Activated naive CD4-positive, alpha-beta T cell treated with anti-CD3 and anti-CD28 coated beads for 36 hours (primary cell): ENCODE data around the gene MYO19. TPM values are rescaled to one million over a fixed set of nuclear protein-coding genes. Genes with fewer than 3 reads are reported as not detected.
A peak's percentile ranks its signal among the peaks of the same experiment; 100 is the strongest.

ENCODE experiments used
- CTCF ChIA-PET: fragments of 350-600 bp; sonication (Branson Sonifier 250); formaldehyde crosslinking; loops from one replicate; lab custom pipeline; 2021; ENCODE audit warnings: antibody characterized with exemption; lab: Charles Lee
- DNase-seq: peaks from one replicate; pipeline ENCODE4 v3.0.0-alpha.2; 2020
- H3K27ac Mint-ChIP-seq: one replicate; pipeline ENCODE4 v1.8.0; 2021; ENCODE audit warnings: mild to moderate bottlenecking, mixed read lengths
- H3K27me3 Mint-ChIP-seq: one replicate; pipeline ENCODE4 v1.8.0; 2021; ENCODE audit warnings: low read depth, mixed read lengths
- H3K36me3 Mint-ChIP-seq: one replicate; pipeline ENCODE4 v1.8.0; 2021; ENCODE audit warnings: low read depth, mixed read lengths
- H3K4me1 Mint-ChIP-seq: one replicate; pipeline ENCODE4 v1.8.0; 2021; ENCODE audit warnings: low read depth, mixed read lengths
- H3K4me3 Mint-ChIP-seq: one replicate; pipeline ENCODE4 v1.8.0; 2021; ENCODE audit warnings: mild to moderate bottlenecking, moderate library complexity, mixed read lengths
- H3K9me3 Mint-ChIP-seq: one replicate; pipeline ENCODE4 v1.8.0; 2021; ENCODE audit warnings: mixed read lengths
- intact Hi-C: fragments of 100-400 bp; cut with micrococcal nuclease; formaldehyde crosslinking; loops from one replicate; pipeline ENCODE4 v1.15.1; 2023
- total RNA-seq, 2 experiments: library from RNA; stranded (reverse); gene quantifications; one replicate each; pipeline ENCODE4 v1.2.3, GENCODE V29; 2021

Gene MYO19, protein sequence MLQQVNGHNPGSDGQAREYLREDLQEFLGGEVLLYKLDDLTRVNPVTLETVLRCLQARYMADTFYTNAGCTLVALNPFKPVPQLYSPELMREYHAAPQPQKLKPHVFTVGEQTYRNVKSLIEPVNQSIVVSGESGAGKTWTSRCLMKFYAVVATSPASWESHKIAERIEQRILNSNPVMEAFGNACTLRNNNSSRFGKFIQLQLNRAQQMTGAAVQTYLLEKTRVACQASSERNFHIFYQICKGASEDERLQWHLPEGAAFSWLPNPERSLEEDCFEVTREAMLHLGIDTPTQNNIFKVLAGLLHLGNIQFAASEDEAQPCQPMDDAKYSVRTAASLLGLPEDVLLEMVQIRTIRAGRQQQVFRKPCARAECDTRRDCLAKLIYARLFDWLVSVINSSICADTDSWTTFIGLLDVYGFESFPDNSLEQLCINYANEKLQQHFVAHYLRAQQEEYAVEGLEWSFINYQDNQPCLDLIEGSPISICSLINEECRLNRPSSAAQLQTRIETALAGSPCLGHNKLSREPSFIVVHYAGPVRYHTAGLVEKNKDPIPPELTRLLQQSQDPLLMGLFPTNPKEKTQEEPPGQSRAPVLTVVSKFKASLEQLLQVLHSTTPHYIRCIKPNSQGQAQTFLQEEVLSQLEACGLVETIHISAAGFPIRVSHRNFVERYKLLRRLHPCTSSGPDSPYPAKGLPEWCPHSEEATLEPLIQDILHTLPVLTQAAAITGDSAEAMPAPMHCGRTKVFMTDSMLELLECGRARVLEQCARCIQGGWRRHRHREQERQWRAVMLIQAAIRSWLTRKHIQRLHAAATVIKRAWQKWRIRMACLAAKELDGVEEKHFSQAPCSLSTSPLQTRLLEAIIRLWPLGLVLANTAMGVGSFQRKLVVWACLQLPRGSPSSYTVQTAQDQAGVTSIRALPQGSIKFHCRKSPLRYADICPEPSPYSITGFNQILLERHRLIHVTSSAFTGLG
- total RNA-seq: 100 to 1,000 TPM in 1 of 2 experiments, 10 to 100 TPM in 1; 99.6 to 107 TPM

DNA sequence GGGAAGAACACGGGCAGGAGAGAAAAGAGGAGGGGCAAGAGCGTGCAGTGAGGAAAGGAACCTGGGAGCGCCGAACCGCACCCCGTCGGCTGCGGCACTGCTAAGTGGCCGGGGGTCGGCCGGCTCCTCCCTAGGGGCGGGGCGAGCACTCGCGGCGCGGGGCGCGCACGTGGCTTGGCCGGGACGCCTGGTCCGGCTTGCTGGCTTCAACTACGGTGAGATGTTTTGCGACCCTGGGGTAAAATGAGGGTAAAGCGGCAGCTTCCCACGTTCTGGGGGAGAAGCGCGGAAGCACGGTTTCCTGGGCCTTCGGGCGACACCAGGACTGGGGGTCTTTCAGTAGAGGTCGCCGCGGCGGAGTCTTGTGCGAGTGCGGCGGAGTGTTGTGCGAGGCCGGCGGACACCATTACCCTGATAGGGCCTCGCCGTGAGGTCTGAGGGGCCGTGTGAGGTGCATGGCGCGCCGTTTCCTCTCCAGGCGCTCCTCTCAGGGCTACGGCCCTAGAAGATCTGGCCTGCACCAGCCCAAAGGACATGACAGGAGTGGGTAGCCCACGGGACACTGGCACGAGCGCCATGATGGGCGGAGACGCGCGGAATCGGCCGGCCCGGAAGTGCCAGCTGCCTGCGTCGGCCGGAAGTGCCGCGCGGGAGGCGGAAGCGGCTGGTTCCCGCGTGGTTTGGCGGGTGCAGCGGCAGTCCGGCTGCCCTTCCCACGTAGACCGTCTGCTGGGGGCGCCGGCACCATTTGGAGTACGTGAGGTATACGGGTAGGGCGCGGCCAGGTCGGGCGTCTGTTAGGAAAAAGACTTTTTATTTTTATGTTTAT, at the start of gene MYO19, which contains the start of gene PIGW:
Gene MYO19 (minus strand): TSS at position 29 of the 829 bp plus-strand sequence. CDS start 2,330 bp downstream, outside the sequence.
Gene PIGW (plus strand): TSS at position 148 of the 829 bp plus-strand sequence. CDS start 2,115 bp downstream, outside the sequence.
- intact Hi-C loops: loop anchor here (1.0 to 2.0 kb wide), 5 partner anchors 9 to 67 kb away; partner anchors contain the start of genes DHRS11, GGNBP2 and ZNHIT3
- CTCF ChIA-PET: interaction anchor here (1.0 to 3.1 kb wide), 5 partner anchors 9 to 50 kb away, joined by 3 to 13 read pairs (median 4); no protein-coding TSS in a partner anchor
- Mint-ChIP-seq H3K4me1 (peaks cover 48% of the 10 kb centered on the region), H3K27ac (peak within 1 kb of the TSS; percentile 96), H3K9me3 (no peaks in the 10 kb centered on the region), H3K36me3 (peaks cover 37% of the 10 kb centered on the region), H3K27me3 (no peaks in the 10 kb centered on the region), H3K4me3 (peak within 1 kb of the TSS; percentile 98)
- peak; percentile 86 for DNase-seq

DNA sequence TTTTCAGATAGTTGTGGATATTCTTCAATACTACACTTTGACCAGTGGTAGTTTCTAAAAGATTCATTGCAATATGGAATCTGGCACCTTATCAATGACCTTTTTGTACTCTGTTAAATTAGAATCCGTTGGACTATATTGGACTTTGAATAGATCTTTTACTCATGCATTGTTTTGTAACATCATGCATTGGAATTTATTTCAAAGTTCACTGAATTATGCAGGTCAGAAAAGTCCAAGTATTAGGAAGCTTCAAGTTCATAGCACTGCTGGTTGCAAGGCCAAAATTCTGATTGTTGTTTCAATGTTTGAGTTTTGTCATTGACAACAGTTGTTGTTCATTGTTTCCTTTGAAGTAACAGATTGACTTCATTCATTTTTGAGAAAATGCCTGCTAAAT, 49.1 kb upstream of the MYO19 start:
- CTCF ChIA-PET: interaction anchor here (1.2 kb wide), 1 partner anchor 10 kb away, joined by 4 read pairs; no protein-coding TSS in a partner anchor
- H3K36me3 Mint-ChIP-seq: peaks cover 30% of the 10 kb centered on the region
- no peaks in the 10 kb centered on the region for H3K9me3 Mint-ChIP-seq

DNA sequence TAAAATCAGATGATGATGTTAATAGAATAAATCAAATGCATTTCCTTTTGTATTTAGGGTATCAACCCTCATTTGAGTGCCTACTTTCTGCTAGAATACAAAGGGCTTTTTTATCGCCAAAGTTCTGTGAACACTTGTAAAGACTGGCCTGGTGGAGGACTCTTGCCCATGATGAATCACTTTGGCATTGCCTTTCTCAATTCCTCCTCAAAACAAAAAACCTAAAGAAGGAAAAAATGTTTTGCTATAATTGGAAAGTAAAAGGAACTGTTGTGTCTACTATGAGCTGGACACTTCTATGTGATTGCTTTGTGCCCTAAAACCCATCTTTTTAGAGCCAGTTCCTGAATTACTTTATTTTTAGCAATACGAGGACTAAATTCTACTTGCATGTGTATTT, 44.0 kb upstream of the MYO19 start:
- no peaks in the 10 kb centered on the region for H3K9me3 Mint-ChIP-seq
- CTCF ChIA-PET: no interaction called here
- H3K27me3 Mint-ChIP-seq: no peaks in the 10 kb centered on the region
- H3K4me3 Mint-ChIP-seq: no peak overlapping the region
- peaks cover 5% of the 10 kb centered on the region for H3K4me1 Mint-ChIP-seq
- DNase-seq: no peak
- H3K27ac Mint-ChIP-seq: no peak overlapping the region
- intact Hi-C loops: no loop called here
- H3K36me3 Mint-ChIP-seq: peaks cover 27% of the 10 kb centered on the region

More for the DNA sequence above, 49.1 kb upstream of the MYO19 start:
- Mint-ChIP-seq H3K27ac (no peak overlapping the region), H3K4me1 (no peaks in the 10 kb centered on the region), H3K27me3 (no peaks in the 10 kb centered on the region), H3K4me3 (no peak overlapping the region)
- no peak for DNase-seq
- intact Hi-C loops: no loop called here

DNA sequence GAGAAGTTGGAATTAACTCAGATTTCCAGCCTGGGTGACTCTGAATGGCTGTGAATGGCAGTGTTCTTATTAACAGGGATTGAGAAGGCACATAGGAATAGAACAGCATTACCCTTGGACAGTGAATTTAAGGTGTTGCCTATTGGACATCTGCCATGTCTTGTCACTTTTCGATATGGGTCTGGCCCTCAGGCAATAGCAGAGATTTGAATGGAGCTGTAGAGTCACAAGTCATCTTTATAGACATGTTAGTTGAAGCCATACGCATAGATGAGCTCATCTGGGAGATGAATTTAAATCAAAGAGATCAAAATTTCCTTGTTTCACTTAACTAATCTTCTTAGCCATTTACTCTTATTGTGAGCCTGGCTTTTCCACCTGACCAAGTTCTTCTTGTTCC, 42.1 kb upstream of the MYO19 start:
- CTCF ChIA-PET: interaction anchor here (1.0 kb wide), 2 partner anchors 13 to 19 kb away, joined by 3 read pairs; no protein-coding TSS in a partner anchor
- H3K9me3 Mint-ChIP-seq: no peaks in the 10 kb centered on the region
- H3K27me3 Mint-ChIP-seq: no peaks in the 10 kb centered on the region
- intact Hi-C loops: no loop called here
- H3K4me1 Mint-ChIP-seq: peaks cover 11% of the 10 kb centered on the region
- peaks cover 30% of the 10 kb centered on the region for H3K36me3 Mint-ChIP-seq
- H3K4me3 Mint-ChIP-seq: no peak overlapping the region
- H3K27ac Mint-ChIP-seq: no peak overlapping the region
- DNase-seq: no peak

DNA sequence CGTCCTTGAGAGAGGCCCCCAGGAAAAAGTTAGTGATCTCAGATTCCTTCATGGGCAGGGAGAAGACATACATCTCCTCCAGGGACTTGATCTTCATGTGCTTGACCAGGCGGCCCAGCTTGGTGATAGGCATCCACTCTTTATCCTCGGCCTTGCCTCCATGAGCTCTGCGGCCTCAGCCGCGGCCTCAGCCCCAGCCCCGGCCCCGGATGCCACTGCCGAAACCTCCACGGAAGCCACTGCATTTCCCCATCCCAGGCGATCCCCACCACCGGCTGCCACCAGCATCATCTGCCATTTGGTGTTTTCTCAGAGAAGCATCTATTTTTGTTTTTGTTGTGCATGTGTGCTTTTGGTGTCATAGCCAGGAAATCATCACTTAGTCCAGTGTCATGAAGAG, 40.4 kb upstream of the MYO19 start:
- no peak overlapping the region for H3K4me3 Mint-ChIP-seq
- H3K27me3 Mint-ChIP-seq: no peaks in the 10 kb centered on the region
- H3K27ac Mint-ChIP-seq: no peak overlapping the region
- H3K9me3 Mint-ChIP-seq: no peaks in the 10 kb centered on the region
- peaks cover 25% of the 10 kb centered on the region for H3K36me3 Mint-ChIP-seq
- CTCF ChIA-PET: no interaction called here
- intact Hi-C loops: no loop called here
- H3K4me1 Mint-ChIP-seq: peaks cover 11% of the 10 kb centered on the region
- DNase-seq: no peak

DNA sequence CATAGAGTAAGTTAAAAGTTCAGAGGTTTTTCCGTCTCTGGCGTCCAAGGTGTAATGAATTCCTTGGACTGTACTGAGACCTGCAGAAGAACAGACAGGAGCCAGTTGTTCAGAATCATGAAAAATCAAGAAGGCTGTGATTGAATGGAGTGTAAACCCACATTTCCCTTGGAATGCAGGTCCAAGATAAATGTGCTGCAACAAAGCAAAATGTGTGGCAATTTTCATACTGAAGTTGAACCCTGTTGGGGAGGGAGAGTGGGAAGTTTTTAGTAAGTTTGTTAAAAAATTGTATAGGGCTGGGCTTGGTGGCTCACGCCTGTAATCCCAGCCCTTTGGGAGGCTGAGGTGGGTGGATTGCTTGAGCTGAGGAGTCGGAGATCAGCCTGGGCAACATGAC, 31.4 kb upstream of the MYO19 start:
- CTCF ChIA-PET: interaction anchor here (0.6 kb wide), 2 partner anchors 30 to 873 kb away, joined by 3 read pairs; no protein-coding TSS in a partner anchor
- Mint-ChIP-seq H3K27ac (no peak overlapping the region), H3K9me3 (no peaks in the 10 kb centered on the region), H3K4me3 (no peak overlapping the region), H3K36me3 (peaks cover 37% of the 10 kb centered on the region), H3K27me3 (no peaks in the 10 kb centered on the region), H3K4me1 (peaks cover 25% of the 10 kb centered on the region)
- intact Hi-C loops: no loop called here
- DNase-seq: no peak

DNA sequence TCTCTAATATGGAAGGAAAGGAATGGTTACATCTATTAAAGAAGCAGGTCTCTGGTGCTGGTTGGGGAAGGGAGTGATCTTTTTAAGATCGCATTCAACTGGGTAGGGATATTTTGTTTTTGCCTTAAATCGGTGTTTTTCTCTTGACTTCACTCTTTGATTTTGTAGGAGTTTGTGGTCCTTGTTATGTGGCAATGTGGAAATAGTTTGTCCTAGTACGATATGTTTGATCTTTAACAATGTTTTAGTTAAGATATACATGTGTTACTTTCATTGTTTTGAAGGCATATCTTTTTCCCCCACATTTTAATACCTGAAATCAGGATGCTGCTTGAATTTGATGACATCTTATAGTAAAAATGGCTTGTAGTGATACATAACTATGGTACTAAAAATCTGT, 18.8 kb upstream of the MYO19 start:
- Mint-ChIP-seq H3K27me3 (no peaks in the 10 kb centered on the region), H3K27ac (peak overlapping the region; percentile 48), H3K36me3 (peaks cover 35% of the 10 kb centered on the region), H3K9me3 (no peaks in the 10 kb centered on the region), H3K4me1 (peaks cover 55% of the 10 kb centered on the region), H3K4me3 (peak overlapping the region; percentile 41)
- CTCF ChIA-PET: no interaction called here
- intact Hi-C loops: loop anchor here (5.0 kb wide), 1 partner anchor 879 kb away; no protein-coding TSS in a partner anchor
- no peak for DNase-seq

DNA sequence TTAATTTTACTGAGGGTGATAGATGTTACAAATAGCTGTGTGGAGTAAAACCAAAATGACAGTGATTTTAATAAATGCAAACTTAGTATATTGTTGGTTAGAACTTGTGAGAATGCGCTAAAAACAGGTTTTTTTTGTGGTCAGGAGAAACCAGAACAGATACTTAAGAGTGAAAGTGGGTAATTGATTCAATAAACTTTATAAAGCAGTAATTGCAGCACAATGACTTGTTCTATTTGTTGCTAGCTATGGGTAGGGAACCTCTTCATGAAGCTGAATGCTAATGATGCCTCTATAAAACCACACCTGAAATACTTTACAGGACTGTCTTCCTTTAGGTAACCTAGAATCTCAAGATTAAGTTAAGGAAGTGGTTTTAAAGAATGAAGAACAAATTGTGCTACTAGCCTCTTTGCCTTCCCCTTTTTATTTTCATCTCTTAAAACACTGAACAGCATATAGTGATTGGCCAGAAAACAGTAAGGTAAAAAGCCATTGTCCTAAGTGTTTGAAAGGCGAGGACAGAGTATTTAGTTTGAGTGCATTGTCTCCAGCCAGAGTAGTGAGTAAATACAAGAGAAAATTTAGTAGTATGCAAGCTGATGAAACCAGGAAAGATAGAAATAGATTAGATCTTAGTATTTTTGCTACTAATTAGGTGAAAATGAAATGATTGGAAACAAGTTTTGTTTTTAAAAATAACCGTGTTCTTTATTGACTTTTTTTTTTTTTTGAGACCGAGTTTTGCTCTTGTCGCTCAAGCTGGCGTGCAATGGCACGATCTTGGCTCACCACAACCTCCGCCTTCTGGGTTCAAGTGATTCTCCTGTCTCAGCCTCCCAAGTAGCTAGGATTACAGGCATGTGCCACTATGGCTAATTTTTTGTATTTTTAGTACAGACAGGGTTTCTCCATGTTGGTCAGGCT, 16.1 kb upstream of the MYO19 start:
- peak overlapping the region; percentile 27 for H3K4me3 Mint-ChIP-seq
- H3K27ac Mint-ChIP-seq: peak overlapping the region; percentile 76
- H3K9me3 Mint-ChIP-seq: no peaks in the 10 kb centered on the region
- intact Hi-C loops: loop anchor here (5.0 kb wide), 1 partner anchor 882 kb away; no protein-coding TSS in a partner anchor
- no peaks in the 10 kb centered on the region for H3K27me3 Mint-ChIP-seq
- H3K36me3 Mint-ChIP-seq: peaks cover 36% of the 10 kb centered on the region
- CTCF ChIA-PET: interaction anchor here (0.6 to 1.2 kb wide), 2 partner anchors 16 to 847 kb away, joined by 3 to 4 read pairs; partner anchors contain the start of genes MYO19 and PIGW
- peaks cover 64% of the 10 kb centered on the region for H3K4me1 Mint-ChIP-seq
- no peak for DNase-seq

DNA sequence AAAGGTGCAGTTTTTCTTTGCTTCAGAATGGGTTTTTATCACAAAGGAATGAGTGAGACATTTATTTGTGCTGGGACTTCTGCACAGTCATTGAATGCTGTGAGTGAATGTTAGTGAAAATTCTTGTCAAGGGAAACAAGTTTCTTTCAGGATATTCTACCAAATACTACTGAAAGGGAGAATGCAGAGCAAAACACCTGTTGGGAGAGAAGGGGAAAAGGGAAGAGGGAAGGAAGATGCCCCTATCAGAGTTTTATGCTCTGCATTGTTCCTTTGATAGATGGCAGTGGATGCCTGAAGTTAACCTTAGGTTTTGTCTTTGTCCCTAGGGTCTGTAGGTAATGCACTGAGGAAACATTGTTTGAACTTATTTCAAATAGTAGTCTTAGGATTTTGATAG, 13.1 kb upstream of the MYO19 start:
- Mint-ChIP-seq H3K27me3 (no peaks in the 10 kb centered on the region), H3K9me3 (no peaks in the 10 kb centered on the region), H3K4me1 (peaks cover 57% of the 10 kb centered on the region), H3K4me3 (peak overlapping the region; percentile 57), H3K36me3 (peaks cover 27% of the 10 kb centered on the region), H3K27ac (peak overlapping the region; percentile 94)
- DNase-seq: no peak
- CTCF ChIA-PET: no interaction called here
- intact Hi-C loops: loop anchor here (5.0 to 10.0 kb wide), 3 partner anchors 175 to 1060 kb away; partner anchors contain the start of genes AATF and SYNRG

DNA sequence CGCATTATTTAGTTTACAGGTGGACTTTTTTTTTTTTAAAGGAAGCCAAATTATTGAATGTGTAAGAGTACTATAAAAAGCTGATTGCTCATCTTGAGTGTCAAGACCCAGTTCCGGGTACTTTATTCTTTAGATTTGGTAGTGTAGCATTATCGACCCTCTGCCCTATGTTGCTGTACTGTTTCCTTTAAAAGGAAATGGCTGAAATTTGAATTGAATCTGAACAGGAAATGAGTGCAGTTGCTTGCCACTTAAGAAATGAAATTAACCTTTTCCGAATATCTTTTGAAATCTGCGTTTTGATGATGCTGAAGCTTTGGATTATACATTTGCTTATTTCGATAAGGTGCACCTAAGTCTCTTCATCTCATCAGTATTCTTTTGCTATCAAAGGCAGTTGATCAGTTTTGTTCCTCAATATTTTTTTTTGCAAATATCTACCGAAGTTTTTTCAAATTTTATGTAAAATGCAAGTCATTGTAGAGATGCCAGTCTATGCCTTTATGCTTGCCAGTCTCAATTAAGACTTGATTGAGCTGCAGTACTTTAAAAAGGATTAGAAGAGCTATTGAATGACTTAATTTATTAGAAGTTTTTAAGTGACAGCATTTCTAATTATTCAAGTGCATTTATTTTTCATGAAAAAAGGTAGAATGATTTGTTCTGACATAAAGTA, 11.9 kb upstream of the MYO19 start:
- intact Hi-C loops: loop anchor here (5.0 to 10.0 kb wide), 3 partner anchors 176 to 1061 kb away; partner anchors contain the start of genes AATF and SYNRG
- DNase-seq: no peak

More for the DNA sequence above, 11.9 kb upstream of the MYO19 start:
- H3K36me3 Mint-ChIP-seq: peaks cover 27% of the 10 kb centered on the region
- peak overlapping the region; percentile 94 for H3K27ac Mint-ChIP-seq
- peak overlapping the region; percentile 86 for H3K4me3 Mint-ChIP-seq
- peaks cover 49% of the 10 kb centered on the region for H3K4me1 Mint-ChIP-seq
- H3K9me3 Mint-ChIP-seq: no peaks in the 10 kb centered on the region
- CTCF ChIA-PET: interaction anchor here (0.6 to 2.1 kb wide), 5 partner anchors 11 to 178 kb away, joined by 3 to 13 read pairs (median 4); partner anchors contain the start of genes MYO19 and PIGW
- no peaks in the 10 kb centered on the region for H3K27me3 Mint-ChIP-seq
